MCF 10A (cell line): ENCODE data around the gene NR2C1. TPM values are rescaled to one million over a fixed set of nuclear protein-coding genes. Genes with fewer than 3 reads are reported as not detected.

Experiments used
- BruUV-seq: library from RNA; stranded (reverse); fragments of 400-500 nt; replicated peaks from 2 replicates; lab custom pipeline; 2021; lab: Mats Ljungman, UMichigan
- CTCF ChIA-PET: fragments of 300-600 bp; sonication (Branson Sonifier 250); formaldehyde crosslinking; extraction: SDS; loops from one replicate; lab custom pipeline; 2021; ENCODE audit warnings: antibody characterized with exemption, inconsistent platforms; lab: Yijun Ruan, JAX
- POLR2A ChIA-PET: fragments of 300-600, 350-650 bp; sonication (Branson Sonifier 250); formaldehyde crosslinking; extraction: SDS; loops from one replicate; lab custom pipeline; 2020; ENCODE audit warnings: antibody characterized with exemption, inconsistent platforms; lab: Yijun Ruan, JAX
- DNase-seq: peaks from one replicate; pipeline ENCODE4 v3.0.0-alpha.2; 2018; ENCODE audit not compliant: unreplicated experiment
- H3K27ac Mint-ChIP-seq: one replicate; pipeline ENCODE4 v1.8.0; 2022; ENCODE audit warnings: mild to moderate bottlenecking, low read depth, mixed read lengths; ENCODE audit not compliant: unreplicated experiment
- H3K27me3 Mint-ChIP-seq: one replicate; pipeline ENCODE4 v1.8.0; 2022; ENCODE audit warnings: mixed read lengths; ENCODE audit not compliant: insufficient read depth, unreplicated experiment
- H3K36me3 Mint-ChIP-seq: one replicate; pipeline ENCODE4 v1.8.0; 2022; ENCODE audit warnings: mild to moderate bottlenecking, moderate library complexity, mixed read lengths; ENCODE audit not compliant: insufficient read depth, unreplicated experiment
- H3K4me1 Mint-ChIP-seq: one replicate; pipeline ENCODE4 v1.8.0; 2022; ENCODE audit warnings: mixed read lengths; ENCODE audit not compliant: insufficient read depth, unreplicated experiment
- H3K4me3 Mint-ChIP-seq: one replicate; pipeline ENCODE4 v1.8.0; 2022; ENCODE audit warnings: mild to moderate bottlenecking, moderate library complexity, mixed read lengths; ENCODE audit not compliant: unreplicated experiment
- H3K9me3 Mint-ChIP-seq: one replicate; pipeline ENCODE4 v1.8.0; 2022; ENCODE audit warnings: mixed read lengths; ENCODE audit not compliant: unreplicated experiment
- intact Hi-C: fragments of 100-400 bp; cut with micrococcal nuclease; formaldehyde crosslinking; loops from 2 replicates; pipeline ENCODE4 v1.14.1; 2022
- total RNA-seq: library from RNA; stranded (reverse); gene quantifications from 2 replicates; pipeline ENCODE4 v1.2.3, GENCODE V29; 2022
- TF ChIP-seq, protein P1 (sequence below): fragments of 200-600 bp; IDR thresholded peaks from one replicate; pipeline ENCODE4 v1.8.0; 2022; ENCODE audit warnings: antibody characterized with exemption, mild to moderate bottlenecking; ENCODE audit not compliant: unreplicated experiment

NR2C1 gene
- total RNA-seq, 1 experiment from 2014 or later, result 29.0 TPM

DNA sequence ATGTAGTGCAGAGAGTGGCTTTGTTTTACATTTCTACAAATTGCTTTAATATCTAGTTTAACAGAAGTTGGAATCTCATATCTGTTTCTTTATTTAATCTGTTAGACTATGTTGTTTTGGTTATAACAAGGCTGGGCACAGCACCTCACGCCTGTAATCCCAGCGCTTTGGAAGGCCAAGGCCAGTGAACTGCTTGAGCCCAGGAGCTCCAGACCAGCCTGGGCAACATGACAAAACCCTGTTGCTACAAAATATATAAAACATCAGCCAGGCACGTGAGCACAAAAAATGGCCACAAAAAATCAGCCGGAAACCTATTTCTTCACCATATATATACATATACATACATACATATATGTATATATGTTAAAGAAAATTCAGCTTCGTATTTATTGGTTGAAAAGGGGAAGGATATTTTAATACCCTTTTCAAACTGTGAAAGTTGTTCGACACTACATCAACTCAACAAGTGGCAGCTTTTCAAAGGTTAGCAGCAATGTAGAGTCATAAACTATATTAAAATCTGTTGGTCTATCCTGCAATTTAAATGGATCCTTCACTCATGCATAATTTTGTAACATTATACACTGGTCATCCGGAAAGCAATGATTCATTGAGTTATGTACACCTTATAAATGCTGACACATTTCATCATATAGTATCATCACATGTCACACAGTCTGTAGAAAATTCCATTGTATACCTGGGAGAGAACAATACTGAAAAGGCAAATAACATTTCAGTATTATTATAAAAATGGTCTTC lies 7.1 kb downstream of the NR2C1 start:
- Mint-ChIP-seq H3K9me3 (no peaks in the 10 kb centered on the region), H3K4me3 (no peak overlapping the region), H3K27me3 (no peaks in the 10 kb centered on the region), H3K36me3 (peaks cover 64% of the 10 kb centered on the region), H3K4me1 (peaks cover 13% of the 10 kb centered on the region), H3K27ac (no peak overlapping the region)
- intact Hi-C loops, result no loop called here
- CTCF ChIA-PET, result no interaction called here
- TF ChIP-seq, protein P1, sequence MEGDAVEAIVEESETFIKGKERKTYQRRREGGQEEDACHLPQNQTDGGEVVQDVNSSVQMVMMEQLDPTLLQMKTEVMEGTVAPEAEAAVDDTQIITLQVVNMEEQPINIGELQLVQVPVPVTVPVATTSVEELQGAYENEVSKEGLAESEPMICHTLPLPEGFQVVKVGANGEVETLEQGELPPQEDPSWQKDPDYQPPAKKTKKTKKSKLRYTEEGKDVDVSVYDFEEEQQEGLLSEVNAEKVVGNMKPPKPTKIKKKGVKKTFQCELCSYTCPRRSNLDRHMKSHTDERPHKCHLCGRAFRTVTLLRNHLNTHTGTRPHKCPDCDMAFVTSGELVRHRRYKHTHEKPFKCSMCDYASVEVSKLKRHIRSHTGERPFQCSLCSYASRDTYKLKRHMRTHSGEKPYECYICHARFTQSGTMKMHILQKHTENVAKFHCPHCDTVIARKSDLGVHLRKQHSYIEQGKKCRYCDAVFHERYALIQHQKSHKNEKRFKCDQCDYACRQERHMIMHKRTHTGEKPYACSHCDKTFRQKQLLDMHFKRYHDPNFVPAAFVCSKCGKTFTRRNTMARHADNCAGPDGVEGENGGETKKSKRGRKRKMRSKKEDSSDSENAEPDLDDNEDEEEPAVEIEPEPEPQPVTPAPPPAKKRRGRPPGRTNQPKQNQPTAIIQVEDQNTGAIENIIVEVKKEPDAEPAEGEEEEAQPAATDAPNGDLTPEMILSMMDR, result no peak
- POLR2A ChIA-PET, result no interaction called here
- BruUV-seq, result no TSS peak
- DNase-seq, result peak; percentile 32

DNA sequence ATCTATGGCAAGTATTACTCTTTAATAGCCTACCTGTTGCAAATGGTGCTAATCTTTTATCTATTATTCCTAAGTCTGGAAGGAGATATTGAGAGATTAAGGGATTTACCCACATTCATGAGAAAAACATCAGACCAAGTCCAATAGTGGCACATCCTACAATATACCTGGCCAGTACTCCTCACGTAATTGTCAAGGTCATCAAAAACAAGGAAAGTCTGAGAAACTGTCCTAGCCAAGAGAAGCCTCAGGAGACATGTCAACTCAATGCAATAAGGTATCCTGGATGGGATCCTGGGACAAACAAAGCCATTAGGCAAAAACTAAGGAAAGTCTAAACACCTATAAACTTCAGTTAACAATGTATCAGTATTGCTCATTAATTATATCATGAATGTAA lies 12.5 kb downstream of the NR2C1 start:
- H3K27ac Mint-ChIP-seq, result no peak overlapping the region
- TF ChIP-seq, protein P1, result no peak

GRCh38 chr12:95059984-95060383 lies 13.4 kb downstream of the NR2C1 start:
- H3K9me3 Mint-ChIP-seq, result no peaks in the 10 kb centered on the region
- no peaks in the 10 kb centered on the region for H3K4me1 Mint-ChIP-seq
- BruUV-seq, result no TSS peak
- ChIA-PET CTCF (interaction anchor here (0.6 to 1.2 kb wide), 4 partner anchors 12 to 271 kb away, joined by 3 to 5 read pairs (median 3); no protein-coding TSS in a partner anchor), POLR2A (interaction anchor here (0.7 to 1.4 kb wide), 2 partner anchors 13 to 1328 kb away, joined by 3 to 5 read pairs; partner anchors contain the start of gene NR2C1)
- no peak overlapping the region for H3K27ac Mint-ChIP-seq
- intact Hi-C loops, result no loop called here
- H3K4me3 Mint-ChIP-seq, result no peak overlapping the region
- H3K27me3 Mint-ChIP-seq, result no peaks in the 10 kb centered on the region
- no peak for DNase-seq
- H3K36me3 Mint-ChIP-seq, result peaks cover 97% of the 10 kb centered on the region
- TF ChIP-seq, protein P1, result no peak

More for the DNA sequence above, 12.5 kb downstream of the NR2C1 start:
- no peaks in the 10 kb centered on the region for H3K27me3 Mint-ChIP-seq
- ChIA-PET POLR2A (interaction anchor here (1.4 kb wide), 1 partner anchor 12 kb away, joined by 5 read pairs; the partner anchor contains the start of gene NR2C1), CTCF (interaction anchor here (1.2 kb wide), 1 partner anchor 11 kb away, joined by 5 read pairs; no protein-coding TSS in a partner anchor)
- H3K9me3 Mint-ChIP-seq, result no peaks in the 10 kb centered on the region
- peaks cover 94% of the 10 kb centered on the region for H3K36me3 Mint-ChIP-seq
- DNase-seq, result no peak
- no TSS peak for BruUV-seq
- H3K4me3 Mint-ChIP-seq, result no peak overlapping the region
- no peaks in the 10 kb centered on the region for H3K4me1 Mint-ChIP-seq
- intact Hi-C loops, result no loop called here

DNA sequence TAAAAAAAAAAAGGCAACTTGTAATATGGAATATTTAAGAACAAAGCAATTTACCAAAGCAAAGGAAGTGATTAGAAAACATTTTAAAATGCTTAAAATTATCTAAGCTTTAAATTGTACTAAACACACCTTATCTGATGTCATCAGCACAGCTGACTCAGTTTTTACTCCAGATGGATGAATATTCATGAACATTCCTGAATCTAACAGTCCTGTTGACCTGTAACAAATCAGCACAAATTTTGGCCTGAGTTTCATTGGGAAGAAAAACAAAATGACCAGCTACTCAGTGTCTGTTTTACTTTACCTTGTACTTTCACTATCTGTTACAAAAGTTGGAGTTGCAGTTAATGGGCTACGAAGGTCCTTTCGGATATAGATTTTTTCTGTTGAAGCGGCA lies 16.0 kb downstream of the NR2C1 start:
- intact Hi-C loops, result no loop called here
- no TSS peak for BruUV-seq
- H3K27me3 Mint-ChIP-seq, result no peaks in the 10 kb centered on the region
- CTCF ChIA-PET, result interaction anchor here (0.5 to 1.0 kb wide), 2 partner anchors 16 to 512 kb away, joined by 3 read pairs; partner anchors contain the start of gene NR2C1
- no peaks in the 10 kb centered on the region for H3K9me3 Mint-ChIP-seq
- DNase-seq, result no peak
- H3K4me1 Mint-ChIP-seq, result no peaks in the 10 kb centered on the region
- no peak overlapping the region for H3K27ac Mint-ChIP-seq
- POLR2A ChIA-PET, result interaction anchor here (0.6 to 2.0 kb wide), 3 partner anchors 16 to 974 kb away, joined by 3 to 5 read pairs (median 3); partner anchors contain the start of gene NR2C1
- peaks cover 95% of the 10 kb centered on the region for H3K36me3 Mint-ChIP-seq
- no peak overlapping the region for H3K4me3 Mint-ChIP-seq
- TF ChIP-seq, protein P1, result no peak
